Gastroesophageal sphincter (tissue), 3 donors: ENCODE results near the gene QARS1.

Experiments
- CTCF ChIP-seq, 4 experiments: fragments of 200-600 bp in 2 of 4; fragments of 450-650 bp in 2 of 4; sonication (generic) in 1 of 4; IDR thresholded peaks; one replicate each; pipeline ENCODE4 v1.5.1; 2017 to 2019; ENCODE audit warnings: antibody characterized with exemption in 4 of 4, mild to moderate bottlenecking in 2 of 4, moderate library complexity in 2 of 4
- EP300 ChIP-seq: sonication (generic); formaldehyde crosslinking; IDR thresholded peaks from one replicate; pipeline ENCODE4 v1.6.1; 2017; ENCODE audit warnings: antibody characterized with exemption, mild to moderate bottlenecking
- POLR2A ChIP-seq, 2 donors: fragments of 450-650 bp; IDR thresholded peaks; one replicate each; pipeline ENCODE4 v1.6.1; 2017; ENCODE audit warnings: antibody characterized with exemption in 2 of 2, mild to moderate bottlenecking in 2 of 2, moderate library complexity in 1 of 2
- POLR2AphosphoS5 ChIP-seq: sonication (generic); formaldehyde crosslinking; IDR thresholded peaks from one replicate; pipeline ENCODE4 v1.6.1; 2017; ENCODE audit warnings: antibody characterized with exemption

DNA sequence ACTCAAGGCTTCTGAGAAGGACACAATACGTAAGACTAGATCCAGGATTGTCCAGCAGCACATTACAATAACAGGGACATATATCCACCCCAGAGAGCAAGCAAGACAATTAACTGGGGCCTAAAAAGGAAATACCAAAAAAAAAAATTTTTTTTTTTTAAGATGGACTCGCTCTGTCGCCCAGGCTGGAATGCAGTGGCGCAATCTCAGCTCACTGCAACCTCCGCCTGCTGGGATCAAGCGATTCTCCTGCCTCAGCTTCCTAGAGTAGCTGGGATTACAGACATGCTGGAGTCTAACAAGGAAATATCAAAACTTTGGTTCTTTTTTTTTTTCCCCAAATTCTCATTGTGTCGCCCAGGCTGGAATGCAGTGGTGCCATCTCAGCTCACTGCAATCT is 46.5 kb downstream of the QARS1 start:
- TF ChIP-seq CTCF (IDR thresholded peaks at IDR 0.05) (no peak), EP300 (no peak), POLR2AphosphoS5 (no peak), POLR2A (IDR thresholded peaks at IDR 0.05) (no peak)
